ENCODE results near the gene TFAP2E. TPM values are rescaled to one million over a fixed set of nuclear protein-coding genes. Genes with fewer than 3 reads are reported as not detected.

The TFAP2E gene
- total RNA-seq, 2 donors from 2014 or later: not detected

DNA sequence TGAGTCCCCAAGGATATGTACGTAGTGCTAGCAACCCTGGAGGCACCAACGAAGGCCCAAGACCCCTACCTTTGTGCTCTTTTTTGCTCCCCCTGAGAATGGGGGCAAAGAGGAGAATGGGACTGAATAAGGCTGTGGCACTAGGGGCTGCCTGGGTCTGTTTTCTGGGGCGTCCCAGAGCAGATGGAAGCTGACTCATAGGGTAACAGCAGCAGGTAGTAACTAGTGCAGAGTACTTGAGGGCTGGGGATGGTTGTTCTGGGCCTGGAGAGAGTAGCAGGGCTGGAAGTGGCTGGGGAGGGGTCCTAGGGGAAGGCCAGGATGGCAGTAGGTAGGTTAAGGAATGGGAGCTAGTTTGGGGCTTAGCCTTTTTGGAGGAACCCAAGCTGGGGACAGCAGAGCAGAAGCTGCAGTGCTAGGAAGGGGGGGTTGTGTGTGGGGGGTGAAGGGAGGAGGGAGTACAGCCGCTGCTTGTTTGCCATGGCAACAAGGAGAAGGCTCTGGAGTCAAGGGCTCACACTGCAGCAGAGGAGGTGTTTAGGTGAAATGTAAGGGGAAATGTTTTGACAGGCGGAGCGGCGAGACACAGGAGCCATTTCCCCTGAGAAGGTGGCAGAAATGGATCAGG, 13.7 kb upstream of the TFAP2E start:
- Histone ChIP-seq H3K36me3 (replicated peaks in 1 of 2; ENCODE audit: insufficient read depth in 1 of 2, low read depth in 2 of 2) (no peaks in the 10 kb centered on the region), H3K9me3 (no peaks in the 10 kb centered on the region), H3K27me3 (no peaks in the 10 kb centered on the region), H3K4me3 (no peak overlapping the region), H3K4me1 (peaks cover 56% of the 10 kb centered on the region), H3K27ac (no peak overlapping the region)
- ATAC-seq (no peak), DNase-seq (no peak)
- TF ChIP-seq, protein P1, sequence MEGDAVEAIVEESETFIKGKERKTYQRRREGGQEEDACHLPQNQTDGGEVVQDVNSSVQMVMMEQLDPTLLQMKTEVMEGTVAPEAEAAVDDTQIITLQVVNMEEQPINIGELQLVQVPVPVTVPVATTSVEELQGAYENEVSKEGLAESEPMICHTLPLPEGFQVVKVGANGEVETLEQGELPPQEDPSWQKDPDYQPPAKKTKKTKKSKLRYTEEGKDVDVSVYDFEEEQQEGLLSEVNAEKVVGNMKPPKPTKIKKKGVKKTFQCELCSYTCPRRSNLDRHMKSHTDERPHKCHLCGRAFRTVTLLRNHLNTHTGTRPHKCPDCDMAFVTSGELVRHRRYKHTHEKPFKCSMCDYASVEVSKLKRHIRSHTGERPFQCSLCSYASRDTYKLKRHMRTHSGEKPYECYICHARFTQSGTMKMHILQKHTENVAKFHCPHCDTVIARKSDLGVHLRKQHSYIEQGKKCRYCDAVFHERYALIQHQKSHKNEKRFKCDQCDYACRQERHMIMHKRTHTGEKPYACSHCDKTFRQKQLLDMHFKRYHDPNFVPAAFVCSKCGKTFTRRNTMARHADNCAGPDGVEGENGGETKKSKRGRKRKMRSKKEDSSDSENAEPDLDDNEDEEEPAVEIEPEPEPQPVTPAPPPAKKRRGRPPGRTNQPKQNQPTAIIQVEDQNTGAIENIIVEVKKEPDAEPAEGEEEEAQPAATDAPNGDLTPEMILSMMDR (IDR thresholded peaks at IDR 0.05): no peak
- no peak for TF ChIP-seq POLR2A (IDR thresholded peaks at IDR 0.05)
- intact Hi-C loops (cut with DNase I): no loop called here
- WGBS, 2 donors: 80% methylated on average over 7 of the region's 7 CpGs

DNA sequence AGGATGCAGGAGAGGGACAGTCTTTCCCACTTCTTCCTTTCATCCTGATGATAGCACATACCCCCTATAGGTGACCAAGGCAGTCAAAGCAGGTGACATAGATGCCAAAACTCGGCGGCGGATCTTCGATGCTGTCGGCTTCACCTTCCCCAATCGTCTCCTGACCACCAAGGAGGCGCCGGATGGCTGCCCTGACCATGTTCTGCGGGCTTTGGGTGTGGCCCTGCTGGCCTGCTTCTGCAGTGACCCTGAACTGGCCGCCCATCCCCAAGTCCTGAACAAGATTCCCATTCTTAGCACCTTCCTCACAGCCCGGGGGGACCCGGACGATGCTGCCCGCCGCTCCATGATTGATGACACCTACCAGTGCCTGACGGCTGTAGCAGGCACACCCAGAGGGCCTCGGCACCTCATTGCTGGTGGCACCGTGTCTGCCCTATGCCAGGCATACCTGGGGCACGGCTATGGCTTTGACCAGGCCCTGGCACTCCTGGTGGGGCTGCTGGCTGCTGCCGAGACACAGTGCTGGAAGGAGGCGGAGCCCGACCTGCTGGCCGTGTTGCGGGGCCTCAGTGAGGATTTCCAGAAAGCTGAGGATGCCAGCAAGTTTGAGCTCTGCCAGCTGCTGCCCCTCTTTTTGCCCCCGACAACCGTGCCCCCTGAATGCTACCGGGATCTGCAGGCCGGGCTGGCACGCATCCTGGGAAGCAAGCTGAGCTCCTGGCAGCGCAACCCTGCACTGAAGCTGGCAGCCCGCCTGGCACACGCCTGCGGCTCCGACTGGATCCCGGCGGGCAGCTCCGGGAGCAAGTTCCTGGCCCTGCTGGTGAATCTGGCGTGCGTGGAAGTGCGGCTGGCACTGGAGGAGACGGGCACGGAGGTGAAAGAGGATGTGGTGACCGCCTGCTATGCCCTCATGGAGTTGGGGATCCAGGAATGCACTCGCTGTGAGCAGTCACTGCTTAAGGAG, 12.6 kb upstream of the TFAP2E start:
- DNase-seq (peak; percentile 77 to 91 (median 84)), ATAC-seq (no peak)
- Histone ChIP-seq H3K9me3 (no peaks in the 10 kb centered on the region), H3K4me3 (no peak overlapping the region), H3K27ac (no peak overlapping the region), H3K4me1 (peaks cover 45% of the 10 kb centered on the region), H3K36me3 (replicated peaks in 1 of 2; ENCODE audit: insufficient read depth in 1 of 2, low read depth in 2 of 2) (no peaks in the 10 kb centered on the region), H3K27me3 (no peaks in the 10 kb centered on the region)
- WGBS, 2 donors: 41 to 44% methylated on average over 33 to 43 of the region's 44 CpGs
- intact Hi-C loops (cut with DNase I): no loop called here
- TF ChIP-seq, protein P1 (IDR thresholded peaks at IDR 0.05): no peak
- TF ChIP-seq POLR2A (IDR thresholded peaks at IDR 0.05): no peak

DNA sequence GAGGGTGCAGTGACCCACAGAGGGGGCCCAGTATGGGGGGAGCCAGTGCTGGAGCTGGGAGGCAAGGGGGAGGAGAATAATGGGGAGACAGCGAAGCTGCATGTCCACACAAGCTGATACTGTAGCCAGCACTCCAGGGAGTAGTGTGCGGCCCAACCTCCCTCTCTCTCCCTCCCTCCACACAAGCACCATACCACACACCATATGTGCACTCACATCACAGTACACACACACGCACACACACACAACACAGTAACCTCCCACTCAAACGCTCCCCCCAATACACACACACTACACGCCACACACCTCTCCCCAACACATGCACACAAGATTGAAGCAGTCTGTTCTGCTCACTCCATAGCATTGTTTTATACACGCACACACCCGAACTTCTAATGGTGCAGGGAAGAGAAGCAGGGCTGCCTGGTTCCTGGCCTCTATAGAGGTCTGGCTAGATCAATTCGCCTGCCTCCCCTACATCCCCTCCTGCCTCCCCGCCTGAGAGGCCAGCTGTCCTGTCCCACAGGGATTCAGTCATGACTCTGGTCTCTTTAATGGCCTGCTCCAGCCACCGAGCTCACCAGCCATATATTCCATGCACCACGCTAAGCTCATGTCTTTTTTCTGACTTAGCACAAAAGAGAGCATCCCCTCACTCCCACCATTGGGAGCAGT, 11.7 kb upstream of the TFAP2E start:
- TF ChIP-seq, protein P1 (IDR thresholded peaks at IDR 0.05): no peak
- TF ChIP-seq POLR2A (IDR thresholded peaks at IDR 0.05): no peak
- Histone ChIP-seq H3K27ac (no peak overlapping the region), H3K9me3 (no peaks in the 10 kb centered on the region), H3K4me1 (peaks cover 36% of the 10 kb centered on the region), H3K4me3 (no peak overlapping the region), H3K27me3 (no peaks in the 10 kb centered on the region), H3K36me3 (replicated peaks in 1 of 2; ENCODE audit: insufficient read depth in 1 of 2, low read depth in 2 of 2) (no peaks in the 10 kb centered on the region)
- WGBS, 2 donors: 83 to 87% methylated on average over 11 of the region's 11 CpGs
- ATAC-seq (no peak), DNase-seq (no peak)
- intact Hi-C loops (cut with DNase I): no loop called here

DNA sequence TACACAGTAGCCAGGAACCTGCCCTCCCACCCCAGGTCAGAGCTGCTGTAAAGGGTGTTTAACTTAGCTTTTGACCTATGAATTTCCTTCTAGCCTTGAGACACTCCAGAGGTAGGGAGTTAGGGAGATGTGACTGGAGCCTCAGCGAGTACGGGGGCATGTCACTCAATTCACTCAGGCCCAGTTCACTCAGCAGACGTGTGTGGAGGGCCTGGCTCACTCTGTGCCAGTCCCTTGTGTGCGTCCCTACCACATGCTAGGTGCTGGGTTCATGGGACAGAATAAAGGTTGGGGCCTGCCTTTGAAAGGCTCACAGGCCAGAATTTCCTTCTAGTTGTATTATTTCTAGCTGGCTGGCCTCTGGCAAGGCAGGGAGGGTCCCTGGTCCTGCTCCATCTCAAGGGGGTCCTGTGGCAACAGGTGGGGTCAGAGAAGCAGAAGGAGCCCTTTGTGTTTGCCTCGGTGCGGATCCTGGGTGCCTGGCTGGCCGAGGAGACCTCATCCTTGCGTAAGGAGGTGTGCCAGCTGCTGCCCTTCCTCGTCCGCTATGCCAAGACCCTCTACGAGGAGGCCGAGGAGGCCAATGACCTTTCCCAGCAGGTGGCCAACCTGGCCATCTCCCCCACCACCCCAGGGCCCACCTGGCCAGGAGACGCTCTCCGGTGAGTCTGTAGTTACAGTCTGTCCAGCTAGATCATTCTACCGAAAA, 11.0 kb upstream of the TFAP2E start:
- H3K27me3 ChIP-seq: no peaks in the 10 kb centered on the region
- ATAC-seq: no peak
- DNase-seq: no peak
- H3K9me3 ChIP-seq: no peaks in the 10 kb centered on the region
- intact Hi-C loops (cut with DNase I): no loop called here
- H3K27ac ChIP-seq: no peak overlapping the region
- no peaks in the 10 kb centered on the region for H3K36me3 ChIP-seq (replicated peaks in 1 of 2; ENCODE audit: insufficient read depth in 1 of 2, low read depth in 2 of 2)
- H3K4me1 ChIP-seq: peaks cover 34% of the 10 kb centered on the region
- TF ChIP-seq POLR2A (IDR thresholded peaks at IDR 0.05): no peak
- TF ChIP-seq, protein P1 (IDR thresholded peaks at IDR 0.05): no peak
- no peak overlapping the region for H3K4me3 ChIP-seq
- WGBS, 2 donors: 92 to 93% methylated on average over 10 to 15 of the region's 15 CpGs

All from body of pancreas (tissue), 4 donors.